ENCODE data around the gene MPP2. TPM values are rescaled to one million over a fixed set of nuclear protein-coding genes. Genes with fewer than 3 reads are reported as not detected.

Gene MPP2
- total and polyA plus RNA-seq, 7 donors, result 0.23 to 33.0 (median 10.9) TPM

- WGBS, 2 donors, result 54 to 58% methylated on average over 4 of the region's 4 CpGs
- H3K27ac ChIP-seq, result no peak overlapping the region
- no peaks in the 10 kb centered on the region for H3K27me3 ChIP-seq
- no peak for DNase-seq
- no peak overlapping the region for H3K4me3 ChIP-seq
- intact Hi-C loops (cut with DNase I), result no loop called here
- H3K4me1 ChIP-seq, result no peaks in the 10 kb centered on the region
- H3K9me3 ChIP-seq, result no peaks in the 10 kb centered on the region
- TF ChIP-seq POLR2A (IDR thresholded peaks at IDR 0.05), result no peak
- TF ChIP-seq EP300 (IDR thresholded peaks at IDR 0.05), result no peak
- no peak for TF ChIP-seq POLR2AphosphoS5 (IDR thresholded peaks at IDR 0.05)
- TF ChIP-seq CTCF (IDR thresholded peaks at IDR 0.05), result no peak
- H3K36me3 ChIP-seq, result peaks cover 0 to 39% (median 7%) of the 10 kb centered on the region in 4 donors
Observed at GRCh38 chr17:43892647-43892952, 14.7 kb downstream of the MPP2 start.

- intact Hi-C loops (cut with DNase I), result no loop called here
- Histone ChIP-seq H3K36me3 (peaks cover 0 to 33% (median 6%) of the 10 kb centered on the region in 4 donors), H3K9me3 (no peaks in the 10 kb centered on the region), H3K27ac (no peak overlapping the region), H3K4me1 (no peaks in the 10 kb centered on the region), H3K27me3 (no peaks in the 10 kb centered on the region), H3K4me3 (no peak overlapping the region)
- 73 to 85% methylated on average over 5 of the region's 5 CpGs for WGBS, 2 donors
- TF ChIP-seq EP300 (IDR thresholded peaks at IDR 0.05) (no peak), POLR2AphosphoS5 (IDR thresholded peaks at IDR 0.05) (no peak), POLR2A (IDR thresholded peaks at IDR 0.05) (no peak), CTCF (IDR thresholded peaks at IDR 0.05) (no peak)
- no peak for DNase-seq
Observed at GRCh38 chr17:43891851-43892646, 15.3 kb downstream of the MPP2 start.

- no peaks in the 10 kb centered on the region for H3K4me1 ChIP-seq
- H3K36me3 ChIP-seq, result peaks cover 0 to 16% (median 0%) of the 10 kb centered on the region in 4 donors
- WGBS, 2 donors, result 97% methylated on average over 1 of the region's 1 CpG
- TF ChIP-seq CTCF (IDR thresholded peaks at IDR 0.05), result no peak
- TF ChIP-seq POLR2AphosphoS5 (IDR thresholded peaks at IDR 0.05), result no peak
- no peak for TF ChIP-seq POLR2A (IDR thresholded peaks at IDR 0.05)
- TF ChIP-seq EP300 (IDR thresholded peaks at IDR 0.05), result no peak
- intact Hi-C loops (cut with DNase I), result no loop called here
- no peak overlapping the region for H3K4me3 ChIP-seq
- H3K9me3 ChIP-seq, result no peaks in the 10 kb centered on the region
- DNase-seq, result no peak
- H3K27me3 ChIP-seq, result no peaks in the 10 kb centered on the region
- H3K27ac ChIP-seq, result no peak overlapping the region
Observed at GRCh38 chr17:43890240-43890639, 17.1 kb downstream of the MPP2 start.

GRCh38 chr17:43888548-43888947 is 18.8 kb downstream of the MPP2 start:
- no peak overlapping the region for H3K27ac ChIP-seq
- H3K9me3 ChIP-seq, result no peaks in the 10 kb centered on the region
- 73 to 80% methylated on average over 4 of the region's 4 CpGs for WGBS, 2 donors
- H3K4me1 ChIP-seq, result no peaks in the 10 kb centered on the region
- peaks cover 0 to 8% (median 0%) of the 10 kb centered on the region in 4 donors for H3K36me3 ChIP-seq
- no peaks in the 10 kb centered on the region for H3K27me3 ChIP-seq
- no peak for DNase-seq
- TF ChIP-seq CTCF (IDR thresholded peaks at IDR 0.05), result no peak
- TF ChIP-seq POLR2AphosphoS5 (IDR thresholded peaks at IDR 0.05), result no peak
- no peak for TF ChIP-seq POLR2A (IDR thresholded peaks at IDR 0.05)
- no peak for TF ChIP-seq EP300 (IDR thresholded peaks at IDR 0.05)
- H3K4me3 ChIP-seq, result no peak overlapping the region
- intact Hi-C loops (cut with DNase I), result no loop called here

All from sigmoid colon (tissue), 7 donors.